ENCODE results near the gene RELA. TPM values are rescaled to one million over a fixed set of nuclear protein-coding genes. Genes with fewer than 3 reads are reported as not detected.

RELA gene
- total and polyA plus RNA-seq, 10 of the 15 experiments (the other 5 are each of a cell fraction or from before 2014, with no cell fraction given), result 5.1 to 56.4 (median 34.2) TPM

- peaks cover 16% of the 10 kb centered on the region for H3K4me1 ChIP-seq (ENCODE audit: control insufficient read depth, insufficient read depth, low read length)
- H2AFZ ChIP-seq (ENCODE audit: control insufficient read depth, low read depth, low read length), result no peak overlapping the region; the same call in 1 of the 2 replicates
- H3K79me2 ChIP-seq (ENCODE audit: control insufficient read depth, insufficient read depth, low read length), result peaks cover 2% of the 10 kb centered on the region
- peaks cover 45 to 48% of the 10 kb centered on the region in 2 experiments for H3K36me3 ChIP-seq (ENCODE audit: control insufficient read depth in 2 of 2, insufficient read depth in 2 of 2, low read length in 1 of 2)
- BruUV-seq (replicated peaks), result no TSS peak
- DNase-seq (ENCODE audit: low read depth, low spot score), result no peak
- no peak for ATAC-seq
- ChIA-PET POLR2A (interaction anchor here (0.6 to 7.9 kb wide), 8 partner anchors 8 to 235 kb away, joined by 3 to 100 read pairs (median 4); partner anchors contain the start of genes FIBP, PCNX3, RELA and SIPA1), SMC1A (ENCODE audit: uncharacterized antibody, unreplicated experiment) (interaction anchor here (0.8 to 4.0 kb wide), 10 partner anchors 8 to 237 kb away, joined by 3 to 33 read pairs (median 4); partner anchors contain the start of genes CCDC85B, PCNX3, RELA and SIPA1), RAD21 (ENCODE audit: unreplicated experiment) (interaction anchor here (1.2 to 3.0 kb wide), 7 partner anchors 10 to 41 kb away, joined by 3 to 23 read pairs (median 9); partner anchors contain the start of genes PCNX3, RELA and SIPA1), CTCF (interaction anchor here (1.0 to 3.5 kb wide), 12 partner anchors 9 to 111 kb away, joined by 3 to 18 read pairs (median 4); partner anchors contain the start of genes PCNX3 and RELA)
- no peaks in the 10 kb centered on the region for H3K9me3 ChIP-seq (replicated peaks; ENCODE audit: control insufficient read depth, insufficient read depth, low read length)
- H3K4me3 ChIP-seq, result peak overlapping the region; percentile 18; the same call in 1 of the 2 replicates
- 38% methylated on average over 12 of the region's 12 CpGs for WGBS (ENCODE audit: insufficient coverage, insufficient replicate concordance, low lambda C conversion rate, missing lambda C conversion rate)
- in situ Hi-C loops (cut with MboI) (no loop called here), intact Hi-C loops (cut with micrococcal nuclease; ENCODE audit: unreplicated experiment) (loop anchor here (2.0 kb wide), 1 partner anchor 15 kb away; the partner anchor contains the start of gene SIPA1)
- no peaks in the 10 kb centered on the region for H3K27me3 ChIP-seq (replicated peaks in 1 of 2; ENCODE audit: control insufficient read depth in 2 of 2, insufficient read depth in 2 of 2, low read length in 1 of 2)
- H4K20me1 ChIP-seq (ENCODE audit: control insufficient read depth, insufficient read depth), result no peaks in the 10 kb centered on the region; the same call in none of the 2 replicates
- FAIRE-seq, result peak; percentile 57
- H3K9ac ChIP-seq (ENCODE audit: control insufficient read depth, insufficient read depth, low read length), result peak overlapping the region; percentile 84
- H3K27ac ChIP-seq (ENCODE audit: control insufficient read depth, insufficient read depth), result peak overlapping the region; percentile 90
- peak overlapping the region; percentile 96 for H3K4me2 ChIP-seq (ENCODE audit: control insufficient read depth, insufficient read depth)
- TF ChIP-seq, protein P1, sequence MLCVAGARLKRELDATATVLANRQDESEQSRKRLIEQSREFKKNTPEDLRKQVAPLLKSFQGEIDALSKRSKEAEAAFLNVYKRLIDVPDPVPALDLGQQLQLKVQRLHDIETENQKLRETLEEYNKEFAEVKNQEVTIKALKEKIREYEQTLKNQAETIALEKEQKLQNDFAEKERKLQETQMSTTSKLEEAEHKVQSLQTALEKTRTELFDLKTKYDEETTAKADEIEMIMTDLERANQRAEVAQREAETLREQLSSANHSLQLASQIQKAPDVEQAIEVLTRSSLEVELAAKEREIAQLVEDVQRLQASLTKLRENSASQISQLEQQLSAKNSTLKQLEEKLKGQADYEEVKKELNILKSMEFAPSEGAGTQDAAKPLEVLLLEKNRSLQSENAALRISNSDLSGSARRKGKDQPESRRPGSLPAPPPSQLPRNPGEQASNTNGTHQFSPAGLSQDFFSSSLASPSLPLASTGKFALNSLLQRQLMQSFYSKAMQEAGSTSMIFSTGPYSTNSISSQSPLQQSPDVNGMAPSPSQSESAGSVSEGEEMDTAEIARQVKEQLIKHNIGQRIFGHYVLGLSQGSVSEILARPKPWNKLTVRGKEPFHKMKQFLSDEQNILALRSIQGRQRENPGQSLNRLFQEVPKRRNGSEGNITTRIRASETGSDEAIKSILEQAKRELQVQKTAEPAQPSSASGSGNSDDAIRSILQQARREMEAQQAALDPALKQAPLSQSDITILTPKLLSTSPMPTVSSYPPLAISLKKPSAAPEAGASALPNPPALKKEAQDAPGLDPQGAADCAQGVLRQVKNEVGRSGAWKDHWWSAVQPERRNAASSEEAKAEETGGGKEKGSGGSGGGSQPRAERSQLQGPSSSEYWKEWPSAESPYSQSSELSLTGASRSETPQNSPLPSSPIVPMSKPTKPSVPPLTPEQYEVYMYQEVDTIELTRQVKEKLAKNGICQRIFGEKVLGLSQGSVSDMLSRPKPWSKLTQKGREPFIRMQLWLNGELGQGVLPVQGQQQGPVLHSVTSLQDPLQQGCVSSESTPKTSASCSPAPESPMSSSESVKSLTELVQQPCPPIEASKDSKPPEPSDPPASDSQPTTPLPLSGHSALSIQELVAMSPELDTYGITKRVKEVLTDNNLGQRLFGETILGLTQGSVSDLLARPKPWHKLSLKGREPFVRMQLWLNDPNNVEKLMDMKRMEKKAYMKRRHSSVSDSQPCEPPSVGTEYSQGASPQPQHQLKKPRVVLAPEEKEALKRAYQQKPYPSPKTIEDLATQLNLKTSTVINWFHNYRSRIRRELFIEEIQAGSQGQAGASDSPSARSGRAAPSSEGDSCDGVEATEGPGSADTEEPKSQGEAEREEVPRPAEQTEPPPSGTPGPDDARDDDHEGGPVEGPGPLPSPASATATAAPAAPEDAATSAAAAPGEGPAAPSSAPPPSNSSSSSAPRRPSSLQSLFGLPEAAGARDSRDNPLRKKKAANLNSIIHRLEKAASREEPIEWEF (IDR thresholded peaks at IDR 0.05; ENCODE audit: insufficient replicate concordance, low read depth, low read length), result no peak
- no peak for TF ChIP-seq BRCA1 (IDR thresholded peaks at IDR 0.05; ENCODE audit: low read depth, low read length)
- TF ChIP-seq TARDBP (IDR thresholded peaks at IDR 0.05; ENCODE audit: borderline replicate concordance), result no peak
- TF ChIP-seq NFYA (IDR thresholded peaks at IDR 0.05; ENCODE audit: borderline replicate concordance, low read depth, low read length), result no peak
- no peak for TF ChIP-seq MEF2B (IDR thresholded peaks at IDR 0.05; ENCODE audit: partially characterized antibody, poor library complexity, severe bottlenecking)
- TF ChIP-seq E2F4 (IDR thresholded peaks at IDR 0.05; ENCODE audit: low read depth, low read length), result no peak
- TF ChIP-seq CHD1 (IDR thresholded peaks at IDR 0.05; ENCODE audit: low read depth, low read length), result no peak
- TF ChIP-seq SMC3 (IDR thresholded peaks at IDR 0.05; ENCODE audit: borderline replicate concordance, low read length), result no peak
- no peak for TF ChIP-seq SMAD1 (IDR thresholded peaks at IDR 0.05; ENCODE audit: low read depth, partially characterized antibody)
- 0 out of 3 replicates have a peak, but pooled peaks of 1 of the 2 experiments have one; percentile 0 for TF ChIP-seq EGR1 (IDR thresholded peaks at IDR 0.05; ENCODE audit: borderline replicate concordance in 1 of 2, low read depth in 2 of 2, low read length in 2 of 2)
- TF ChIP-seq POLR2AphosphoS5 (IDR thresholded peaks at IDR 0.05; ENCODE audit: low read length), result 0 out of 2 replicates have a peak, but pooled peaks have one; percentile 8
- no peak for TF ChIP-seq POLR2AphosphoS2 (IDR thresholded peaks at IDR 0.05; ENCODE audit: low read depth, low read length)
- no peak for TF ChIP-seq EED (IDR thresholded peaks at IDR 0.05; ENCODE audit: low read depth)
- TF ChIP-seq SIX5 (IDR thresholded peaks at IDR 0.05; ENCODE audit: low read depth, low read length, severe bottlenecking), result no peak
- TF ChIP-seq RCOR1 (conservative IDR thresholded peaks at IDR 0.05; ENCODE audit: low read depth, low read length), result no peak
- TF ChIP-seq ZNF274 (IDR thresholded peaks at IDR 0.05; ENCODE audit: insufficient read depth, insufficient read length), result no peak
These were observed 9.2 kb downstream of the RELA start for GRCh38 chr11:65653229-65654225.
